ENCODE data around the gene CDK5RAP1.

The CDK5RAP1 gene

DNA sequence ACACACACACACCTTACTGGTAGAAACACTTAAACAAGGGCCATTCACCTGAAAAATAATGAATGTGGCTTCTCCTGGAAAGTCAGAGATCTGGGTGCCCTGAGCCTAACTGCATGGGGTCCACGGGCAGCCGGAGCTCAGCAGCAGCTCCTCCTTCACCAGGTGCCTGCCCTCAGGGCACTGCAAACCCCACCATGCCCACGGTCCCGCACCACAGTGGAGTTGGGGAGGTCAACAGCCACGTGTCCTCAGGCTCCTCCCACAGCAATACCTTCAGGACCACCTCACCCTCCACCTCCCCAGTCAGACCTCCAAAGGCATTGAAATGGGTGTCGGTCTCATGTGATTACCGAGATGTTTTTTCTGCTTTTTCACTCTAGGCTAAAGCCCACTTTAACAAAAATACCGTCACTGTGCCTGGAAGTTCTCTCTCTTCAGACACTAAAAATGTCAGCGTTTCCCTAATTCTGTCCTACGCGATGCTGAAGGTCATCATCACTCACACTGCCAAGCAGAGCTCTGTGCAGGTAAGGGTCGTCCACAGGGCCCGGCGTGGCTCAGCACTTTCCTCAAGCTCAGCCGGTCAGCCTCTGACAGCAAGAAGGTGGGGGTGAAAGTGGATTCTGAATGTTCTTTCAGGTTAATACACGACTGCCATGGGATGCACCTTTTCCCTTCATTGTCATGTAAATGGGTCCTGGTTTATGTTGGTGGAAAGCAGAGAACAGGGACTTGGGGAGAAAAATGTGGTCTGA lies 48.9 kb downstream of the CDK5RAP1 start:
- H3F3A ChIP-seq (ENCODE audit: insufficient read depth): no peaks in the 10 kb centered on the region
- no peak overlapping the region for H3K4me2 ChIP-seq (ENCODE audit: low read depth, low read length, poor library complexity, severe bottlenecking)
- no peaks in the 10 kb centered on the region for H3K36me3 ChIP-seq (ENCODE audit: low read length)
- H2AFZ ChIP-seq (ENCODE audit: low read depth, low read length, severe bottlenecking): no peak overlapping the region
- no peak overlapping the region for H3K27ac ChIP-seq (ENCODE audit: low read depth, low read length)
- H3K4me3 ChIP-seq (ENCODE audit: insufficient read depth, low read length, poor library complexity, severe bottlenecking): no peak overlapping the region
- TF ChIP-seq, protein P1, sequence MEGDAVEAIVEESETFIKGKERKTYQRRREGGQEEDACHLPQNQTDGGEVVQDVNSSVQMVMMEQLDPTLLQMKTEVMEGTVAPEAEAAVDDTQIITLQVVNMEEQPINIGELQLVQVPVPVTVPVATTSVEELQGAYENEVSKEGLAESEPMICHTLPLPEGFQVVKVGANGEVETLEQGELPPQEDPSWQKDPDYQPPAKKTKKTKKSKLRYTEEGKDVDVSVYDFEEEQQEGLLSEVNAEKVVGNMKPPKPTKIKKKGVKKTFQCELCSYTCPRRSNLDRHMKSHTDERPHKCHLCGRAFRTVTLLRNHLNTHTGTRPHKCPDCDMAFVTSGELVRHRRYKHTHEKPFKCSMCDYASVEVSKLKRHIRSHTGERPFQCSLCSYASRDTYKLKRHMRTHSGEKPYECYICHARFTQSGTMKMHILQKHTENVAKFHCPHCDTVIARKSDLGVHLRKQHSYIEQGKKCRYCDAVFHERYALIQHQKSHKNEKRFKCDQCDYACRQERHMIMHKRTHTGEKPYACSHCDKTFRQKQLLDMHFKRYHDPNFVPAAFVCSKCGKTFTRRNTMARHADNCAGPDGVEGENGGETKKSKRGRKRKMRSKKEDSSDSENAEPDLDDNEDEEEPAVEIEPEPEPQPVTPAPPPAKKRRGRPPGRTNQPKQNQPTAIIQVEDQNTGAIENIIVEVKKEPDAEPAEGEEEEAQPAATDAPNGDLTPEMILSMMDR (IDR thresholded peaks at IDR 0.05; ENCODE audit: insufficient read depth, low read length, poor library complexity, severe bottlenecking): no peak
- TF ChIP-seq EZH2phosphoT487 (conservative IDR thresholded peaks at IDR 0.05; ENCODE audit: low read length): no peak
- no peaks in the 10 kb centered on the region for H3K9me3 ChIP-seq (ENCODE audit: insufficient read depth, low read length)
- H3K79me2 ChIP-seq (ENCODE audit: insufficient read depth, low read length): no peaks in the 10 kb centered on the region
- no peaks in the 10 kb centered on the region for H4K20me1 ChIP-seq (ENCODE audit: low read depth, low read length)
- H3K9ac ChIP-seq (ENCODE audit: low read length): no peak overlapping the region
- no peaks in the 10 kb centered on the region for H3K9me2 ChIP-seq (replicated peaks; ENCODE audit: insufficient read depth, low read length)
- no peaks in the 10 kb centered on the region for H3K27me3 ChIP-seq (ENCODE audit: low read length)

DNA sequence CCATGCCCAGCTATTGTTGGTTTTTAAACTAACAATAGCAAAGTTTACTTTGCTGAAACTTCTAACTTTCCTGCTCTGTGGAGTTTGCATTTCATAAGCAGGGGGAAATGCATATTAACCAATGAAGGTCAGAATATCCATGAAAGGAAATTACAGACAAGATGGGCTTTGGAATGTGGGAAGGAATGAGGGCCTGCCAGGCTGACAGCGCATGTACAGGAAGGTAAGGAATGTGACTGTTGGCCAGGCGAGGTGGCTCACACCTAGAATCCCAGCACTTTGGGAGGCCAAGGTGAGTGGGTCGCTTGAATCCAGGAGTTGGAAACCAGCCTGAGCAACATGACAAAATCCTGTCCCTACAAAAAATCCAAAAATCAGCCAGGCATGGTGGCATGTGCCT lies 49.6 kb downstream of the CDK5RAP1 start:
- H3K27me3 ChIP-seq (ENCODE audit: low read length): no peaks in the 10 kb centered on the region
- H3K9ac ChIP-seq (ENCODE audit: low read length): no peak overlapping the region
- H3K9me3 ChIP-seq (ENCODE audit: insufficient read depth, low read length): no peaks in the 10 kb centered on the region
- no peak overlapping the region for H2AFZ ChIP-seq (ENCODE audit: low read depth, low read length, severe bottlenecking)
- no peaks in the 10 kb centered on the region for H3K79me2 ChIP-seq (ENCODE audit: insufficient read depth, low read length)
- H3K36me3 ChIP-seq (ENCODE audit: low read length): no peaks in the 10 kb centered on the region
- no peak overlapping the region for H3K27ac ChIP-seq (ENCODE audit: low read depth, low read length)
- H3K9me2 ChIP-seq (replicated peaks; ENCODE audit: insufficient read depth, low read length): no peaks in the 10 kb centered on the region
- no peak overlapping the region for H3K4me3 ChIP-seq (ENCODE audit: insufficient read depth, low read length, poor library complexity, severe bottlenecking)
- no peak overlapping the region for H3K4me2 ChIP-seq (ENCODE audit: low read depth, low read length, poor library complexity, severe bottlenecking)
- H3F3A ChIP-seq (ENCODE audit: insufficient read depth): no peaks in the 10 kb centered on the region
- no peaks in the 10 kb centered on the region for H4K20me1 ChIP-seq (ENCODE audit: low read depth, low read length)
- TF ChIP-seq, protein P1 (IDR thresholded peaks at IDR 0.05; ENCODE audit: insufficient read depth, low read length, poor library complexity, severe bottlenecking): no peak

DNA sequence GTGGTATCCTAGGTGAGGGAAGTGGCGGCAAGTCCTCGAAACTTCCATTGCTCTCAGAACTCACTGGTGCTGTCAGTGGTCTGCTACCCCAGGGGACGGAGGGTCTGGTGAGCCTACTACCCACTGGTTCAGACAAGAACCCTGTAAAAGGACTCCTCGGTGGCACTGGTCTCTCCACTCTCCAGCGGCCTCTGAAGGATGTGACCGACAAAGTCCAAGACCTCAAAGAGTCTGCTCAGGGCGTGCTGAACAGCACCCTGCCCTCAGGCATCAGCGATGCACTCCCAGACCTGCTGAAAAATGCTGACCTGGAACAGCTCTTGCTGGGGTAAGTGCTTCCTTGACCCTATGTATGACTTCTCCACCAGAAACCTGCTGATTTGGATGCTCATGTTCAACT lies 51.8 kb downstream of the CDK5RAP1 start:
- Histone ChIP-seq H3K9ac (ENCODE audit: low read length) (no peak overlapping the region), H3K36me3 (ENCODE audit: low read length) (no peaks in the 10 kb centered on the region), H3K4me3 (ENCODE audit: insufficient read depth, low read length, poor library complexity, severe bottlenecking) (no peak overlapping the region), H3K27me3 (ENCODE audit: low read length) (no peaks in the 10 kb centered on the region), H3F3A (ENCODE audit: insufficient read depth) (no peaks in the 10 kb centered on the region), H3K27ac (ENCODE audit: low read depth, low read length) (no peak overlapping the region), H3K79me2 (ENCODE audit: insufficient read depth, low read length) (no peaks in the 10 kb centered on the region), H3K9me2 (replicated peaks; ENCODE audit: insufficient read depth, low read length) (no peaks in the 10 kb centered on the region), H2AFZ (ENCODE audit: low read depth, low read length, severe bottlenecking) (no peak overlapping the region), H3K9me3 (ENCODE audit: insufficient read depth, low read length) (no peaks in the 10 kb centered on the region), H4K20me1 (ENCODE audit: low read depth, low read length) (no peaks in the 10 kb centered on the region), H3K4me2 (ENCODE audit: low read depth, low read length, poor library complexity, severe bottlenecking) (no peak overlapping the region)
- TF ChIP-seq, protein P1 (IDR thresholded peaks at IDR 0.05; ENCODE audit: insufficient read depth, low read length, poor library complexity, severe bottlenecking): no peak
- TF ChIP-seq EZH2phosphoT487 (conservative IDR thresholded peaks at IDR 0.05; ENCODE audit: low read length): no peak

All from SU-DHL-6 (cell line).